Memory B cell (primary cell): ENCODE measurements around the gene ITGB5.

ENCODE experiments used
- ATAC-seq: fragments of 150-1000 bp; cut with Tn5 transposase; 2 replicates; pipeline ENCODE4 v1.10.0; 2021; ENCODE audit warnings: low read depth, mild to moderate bottlenecking, moderate library complexity
- DNase-seq, 2 donors: peaks; one replicate each; pipeline ENCODE4 v3.0.0; 2022; ENCODE audit warnings: low spot score in 2 of 2
- H3K27ac Mint-ChIP-seq: one replicate; pipeline ENCODE4 v1.8.0; 2022; ENCODE audit warnings: mild to moderate bottlenecking, moderate library complexity, mixed read lengths
- H3K27me3 Mint-ChIP-seq: one replicate; pipeline ENCODE4 v1.8.0; 2022; ENCODE audit warnings: mixed read lengths
- H3K36me3 Mint-ChIP-seq: one replicate; pipeline ENCODE4 v1.8.0; 2022; ENCODE audit warnings: mild to moderate bottlenecking, mixed read lengths
- H3K4me1 Mint-ChIP-seq: one replicate; pipeline ENCODE4 v1.8.0; 2022; ENCODE audit warnings: mixed read lengths
- H3K4me3 Mint-ChIP-seq: one replicate; pipeline ENCODE4 v1.8.0; 2022; ENCODE audit warnings: mild to moderate bottlenecking, moderate library complexity, mixed read lengths
- H3K9me3 Mint-ChIP-seq: one replicate; pipeline ENCODE4 v1.8.0; 2022; ENCODE audit warnings: mixed read lengths

ITGB5 gene

DNA sequence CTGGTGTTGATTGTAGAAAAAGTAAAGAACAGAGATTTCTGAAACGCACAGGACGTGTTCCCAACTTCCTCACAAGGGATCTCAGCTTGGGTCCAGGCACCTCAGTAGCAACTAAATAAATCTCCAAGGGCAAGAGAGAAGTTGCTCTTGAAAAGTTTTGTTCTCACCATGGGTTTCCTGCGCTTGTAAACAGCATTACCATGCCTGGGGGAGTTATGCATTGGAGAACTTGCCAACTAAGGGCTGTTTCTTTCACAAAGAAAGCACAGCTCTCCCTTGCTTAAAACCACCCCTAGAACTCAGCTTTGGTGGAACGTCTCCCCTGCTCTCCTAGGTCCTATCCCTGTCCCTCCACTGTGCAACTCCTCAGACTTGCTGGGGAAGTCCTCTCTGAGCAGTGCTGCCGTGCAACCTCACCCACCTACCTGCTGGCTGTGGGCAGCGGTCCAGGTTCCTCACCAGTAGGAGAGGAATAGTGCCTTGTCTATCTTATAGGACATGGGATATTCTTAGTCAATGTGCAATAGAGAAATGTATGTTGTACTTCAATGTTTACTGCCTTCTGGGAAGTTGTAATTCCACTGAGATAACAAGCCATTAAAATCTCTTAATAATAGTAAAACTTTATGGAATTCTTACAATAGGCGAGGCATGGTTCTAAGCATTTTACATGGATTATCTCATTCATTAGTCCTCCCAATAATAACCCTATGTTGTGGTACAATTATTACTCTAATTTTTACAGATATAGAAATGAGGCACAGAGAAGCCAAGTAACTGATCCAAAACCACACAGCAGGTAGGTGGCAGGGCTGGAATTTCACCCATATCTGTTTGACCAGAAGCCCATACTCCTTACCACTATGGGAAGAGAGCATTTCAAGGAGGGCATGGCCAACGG is 105.4 kb downstream of the ITGB5 start:
- Mint-ChIP-seq H3K4me1 (peaks cover 3% of the 10 kb centered on the region), H3K27me3 (peaks cover 21% of the 10 kb centered on the region), H3K9me3 (no peaks in the 10 kb centered on the region), H3K27ac (no peak overlapping the region), H3K36me3 (no peaks in the 10 kb centered on the region), H3K4me3 (no peak overlapping the region)
- DNase-seq (no peak), ATAC-seq (no peak)

DNA sequence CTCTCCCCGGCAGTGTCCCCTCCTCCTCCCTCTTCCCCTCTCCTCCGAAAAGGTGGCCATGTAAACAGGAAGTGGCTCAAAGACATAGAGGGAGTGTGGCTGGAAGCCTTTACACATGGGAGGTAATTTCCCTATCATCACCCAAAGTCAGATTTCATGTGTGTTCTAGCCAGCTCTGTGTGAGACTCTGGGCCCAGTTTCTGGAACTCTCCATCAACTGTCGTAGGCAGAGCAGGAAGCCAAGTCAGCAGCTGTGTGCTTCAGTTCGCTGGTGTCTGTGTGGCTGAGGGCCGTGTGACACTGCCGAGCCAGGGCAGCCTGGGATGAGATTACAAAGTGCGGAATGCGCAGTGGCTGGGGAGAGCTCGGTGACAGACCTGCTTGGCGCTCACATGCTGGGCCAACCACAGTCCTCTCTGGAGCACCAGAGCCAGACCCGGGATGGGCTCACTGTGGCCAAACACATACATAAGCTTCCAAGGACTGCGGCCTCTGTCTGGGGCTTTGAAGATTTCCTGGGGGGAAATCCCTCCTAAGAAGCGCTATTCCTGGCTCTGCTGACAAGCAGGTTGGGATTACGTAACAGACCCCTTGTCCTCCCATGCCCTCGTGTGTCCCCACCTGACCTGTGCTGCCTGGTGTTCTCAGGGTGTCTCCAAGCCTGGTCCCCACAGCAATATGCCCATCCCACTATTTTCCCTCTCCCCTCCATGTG is 106.2 kb downstream of the ITGB5 start:
- no peak overlapping the region for H3K4me3 Mint-ChIP-seq

DNA sequence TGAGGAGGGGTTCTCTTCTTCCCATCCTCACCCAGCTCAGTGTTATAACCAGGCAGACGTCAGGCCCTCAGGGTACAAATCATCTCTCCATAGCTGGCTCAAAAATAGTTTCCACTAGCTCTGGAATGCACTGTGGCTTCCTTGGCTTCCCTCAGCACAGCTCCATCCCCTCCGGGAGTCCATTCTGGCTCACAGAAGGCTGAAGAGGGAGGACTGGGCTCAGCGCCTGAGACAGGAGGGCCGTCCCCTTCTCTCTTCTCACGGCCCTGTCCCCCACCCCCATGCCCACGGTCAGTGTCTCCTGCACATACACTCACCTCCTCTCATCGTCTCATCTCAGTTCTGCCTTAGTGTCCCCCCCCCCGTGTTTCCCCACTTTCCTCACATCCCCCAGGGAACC is 106.8 kb downstream of the ITGB5 start:
- Mint-ChIP-seq H3K4me1 (peaks cover 3% of the 10 kb centered on the region), H3K4me3 (no peak overlapping the region), H3K27me3 (peaks cover 24% of the 10 kb centered on the region), H3K9me3 (no peaks in the 10 kb centered on the region), H3K27ac (no peak overlapping the region), H3K36me3 (no peaks in the 10 kb centered on the region)
- no peak for DNase-seq
- no peak for ATAC-seq

More for the DNA sequence above, 106.2 kb downstream of the ITGB5 start:
- Mint-ChIP-seq H3K9me3 (no peaks in the 10 kb centered on the region), H3K27me3 (peaks cover 24% of the 10 kb centered on the region), H3K27ac (no peak overlapping the region), H3K36me3 (no peaks in the 10 kb centered on the region), H3K4me1 (peaks cover 3% of the 10 kb centered on the region)
- no peak for DNase-seq
- no peak for ATAC-seq

DNA sequence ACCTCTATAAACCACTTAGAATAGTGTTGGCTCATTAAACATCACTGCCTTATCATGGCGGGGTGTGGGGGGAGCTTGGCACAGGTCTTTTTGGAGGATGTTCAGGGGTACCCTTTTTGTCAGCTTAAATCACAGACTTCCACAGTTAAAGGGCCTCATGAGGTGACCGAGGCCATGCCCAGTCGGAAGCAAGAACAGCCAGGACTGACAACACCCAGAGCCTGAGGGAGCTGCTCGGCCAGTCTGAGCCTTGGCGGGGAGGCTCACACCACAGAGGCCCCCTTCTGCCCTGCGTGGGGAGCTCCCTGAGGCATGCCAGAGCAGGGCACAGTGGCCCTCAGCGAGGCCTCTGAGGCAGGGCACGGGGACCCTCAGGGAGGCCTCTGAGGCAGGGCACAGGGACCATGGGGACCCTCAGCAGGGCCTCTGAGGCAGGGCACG is 107.4 kb downstream of the ITGB5 start:
- ATAC-seq, result no peak
- no peak for DNase-seq
- Mint-ChIP-seq H3K27me3 (peaks cover 28% of the 10 kb centered on the region), H3K36me3 (no peaks in the 10 kb centered on the region), H3K9me3 (no peaks in the 10 kb centered on the region), H3K27ac (no peak overlapping the region), H3K4me3 (no peak overlapping the region), H3K4me1 (peaks cover 3% of the 10 kb centered on the region)

DNA sequence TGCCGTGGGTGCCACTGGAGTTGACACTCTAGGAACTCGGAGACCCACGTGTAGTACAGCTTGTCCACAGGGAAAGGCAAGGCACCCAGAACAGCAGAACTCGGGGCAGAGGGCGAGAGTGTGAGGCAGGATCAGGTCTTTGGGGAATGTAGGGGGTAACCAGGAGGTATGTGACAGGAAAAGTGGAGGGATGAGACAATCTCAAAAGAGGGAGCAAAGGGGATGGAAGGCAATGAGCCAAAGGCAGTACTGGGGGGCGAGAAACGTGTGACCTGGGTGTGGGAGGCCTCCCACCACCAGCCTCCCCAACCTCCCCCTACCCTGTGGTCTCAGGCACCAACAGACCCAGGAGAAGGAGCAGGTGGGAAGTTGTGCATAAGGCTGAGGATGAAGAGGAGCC is 108.0 kb downstream of the ITGB5 start:
- no peaks in the 10 kb centered on the region for H3K9me3 Mint-ChIP-seq
- no peak overlapping the region for H3K27ac Mint-ChIP-seq
- ATAC-seq (no peak), DNase-seq (no peak)
- peaks cover 3% of the 10 kb centered on the region for H3K4me1 Mint-ChIP-seq
- no peaks in the 10 kb centered on the region for H3K36me3 Mint-ChIP-seq
- H3K4me3 Mint-ChIP-seq, result no peak overlapping the region
- H3K27me3 Mint-ChIP-seq, result peaks cover 28% of the 10 kb centered on the region

DNA sequence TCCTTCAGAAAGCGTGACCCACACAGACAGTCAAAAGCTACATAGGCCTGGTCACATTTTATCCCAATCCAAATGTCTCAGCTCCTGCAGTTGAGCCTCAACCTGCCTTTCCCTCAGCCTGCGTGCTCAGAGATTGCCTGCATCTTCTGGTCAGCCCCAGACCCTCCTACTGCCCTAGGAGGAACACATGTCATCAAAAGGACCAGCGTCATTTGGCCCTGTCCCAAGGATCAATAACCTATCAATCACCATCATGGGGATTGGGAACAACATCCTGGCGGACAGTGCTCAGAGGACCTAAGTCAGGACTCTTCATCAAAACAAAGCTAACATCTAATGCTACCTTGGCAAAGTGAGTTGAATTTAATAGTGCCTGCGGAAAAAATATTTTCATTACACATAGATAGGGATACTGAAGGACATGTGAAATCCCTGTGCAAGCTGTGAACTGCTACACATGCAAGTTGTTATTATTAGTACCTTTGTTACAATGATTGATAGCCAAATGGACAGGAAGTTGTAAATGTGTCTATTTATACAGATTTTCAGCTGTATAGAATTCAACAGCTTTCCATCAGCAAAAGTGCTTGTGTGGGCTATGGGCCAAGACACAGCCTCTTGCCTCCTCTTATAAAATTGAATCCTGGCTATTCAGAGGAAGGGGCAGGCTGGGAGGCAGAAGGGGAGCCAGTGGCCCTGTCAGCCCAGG is 109.2 kb downstream of the ITGB5 start:
- no peaks in the 10 kb centered on the region for H3K36me3 Mint-ChIP-seq
- no peaks in the 10 kb centered on the region for H3K9me3 Mint-ChIP-seq
- H3K27me3 Mint-ChIP-seq, result peaks cover 30% of the 10 kb centered on the region
- peaks cover 3% of the 10 kb centered on the region for H3K4me1 Mint-ChIP-seq
- DNase-seq (no peak), ATAC-seq (no peak)
- H3K27ac Mint-ChIP-seq, result no peak overlapping the region
- no peak overlapping the region for H3K4me3 Mint-ChIP-seq

DNA sequence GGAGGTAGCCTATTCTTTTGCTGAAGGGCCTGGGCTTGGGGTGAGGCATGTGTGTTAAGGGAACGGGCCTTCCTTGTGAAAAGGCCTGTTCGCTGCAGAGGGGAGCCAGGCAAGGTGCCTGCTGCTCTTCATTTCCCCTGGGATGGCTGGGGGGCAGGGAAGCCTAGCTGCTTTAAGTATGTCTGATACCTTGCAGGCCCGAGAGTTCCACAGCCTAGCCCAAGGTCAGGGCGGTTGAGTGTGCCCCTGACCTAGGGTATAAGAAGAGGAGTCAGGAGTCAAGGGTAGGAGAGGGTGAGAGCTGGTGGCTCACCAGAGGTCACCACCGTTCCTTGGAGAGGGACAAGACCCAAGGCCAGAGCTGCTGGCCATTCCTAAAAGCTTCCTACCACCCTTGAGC is 110.3 kb downstream of the ITGB5 start:
- no peak for DNase-seq
- Mint-ChIP-seq H3K9me3 (no peaks in the 10 kb centered on the region), H3K27me3 (peaks cover 27% of the 10 kb centered on the region), H3K36me3 (no peaks in the 10 kb centered on the region), H3K4me3 (no peak overlapping the region), H3K27ac (no peak overlapping the region), H3K4me1 (peaks cover 3% of the 10 kb centered on the region)
- no peak for ATAC-seq

DNA sequence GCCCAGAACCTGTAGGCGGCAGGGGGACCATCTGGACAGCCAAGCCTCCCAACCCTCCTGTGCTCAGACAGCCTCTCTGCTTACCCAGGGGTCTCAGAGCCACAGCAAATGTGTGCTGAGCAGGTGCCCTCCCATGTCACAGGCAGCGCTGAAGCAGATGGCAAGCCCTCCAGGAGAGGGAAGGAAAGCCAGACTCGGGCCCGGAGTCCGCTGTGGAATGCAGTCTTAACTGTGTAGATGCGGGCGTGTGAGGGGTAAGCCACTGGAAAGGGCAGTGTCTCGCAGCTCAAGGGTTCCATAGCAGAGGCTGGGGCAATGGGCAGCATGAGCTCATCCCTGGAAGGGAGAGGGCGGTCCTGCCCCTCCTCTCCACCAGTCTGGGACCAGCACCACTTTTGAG is 111.3 kb downstream of the ITGB5 start:
- no peak overlapping the region for H3K27ac Mint-ChIP-seq
- H3K4me1 Mint-ChIP-seq, result peaks cover 3% of the 10 kb centered on the region
- no peaks in the 10 kb centered on the region for H3K9me3 Mint-ChIP-seq
- no peak for DNase-seq
- H3K4me3 Mint-ChIP-seq, result no peak overlapping the region
- H3K36me3 Mint-ChIP-seq, result no peaks in the 10 kb centered on the region
- peaks cover 25% of the 10 kb centered on the region for H3K27me3 Mint-ChIP-seq
- no peak for ATAC-seq

DNA sequence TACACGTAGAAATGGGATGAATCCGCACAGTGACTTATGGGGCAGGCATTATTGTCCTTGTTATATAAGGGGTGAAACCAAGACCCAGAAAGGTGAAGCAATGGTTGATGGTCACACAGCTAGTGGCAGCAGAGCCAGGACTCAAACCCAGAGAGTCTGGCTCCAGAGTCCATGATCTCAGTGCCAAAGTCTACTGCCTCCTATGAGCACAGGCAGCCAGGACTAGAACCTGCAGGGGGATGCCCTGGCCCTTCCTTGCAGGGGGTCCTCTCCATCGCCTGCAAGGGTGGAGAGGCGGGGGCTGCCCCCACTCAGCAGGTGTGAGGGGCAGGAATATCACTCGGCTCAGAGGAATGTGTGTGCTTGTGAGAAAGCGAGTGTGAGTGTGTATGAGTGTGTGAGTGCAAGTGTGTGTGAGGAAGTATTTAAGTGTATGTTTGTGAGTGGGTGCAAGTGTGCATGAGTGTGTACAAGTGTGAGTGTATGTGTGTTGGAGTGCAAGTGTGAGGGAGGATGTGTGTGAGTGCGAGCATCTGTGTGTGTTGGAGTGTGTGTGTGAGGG is 112.2 kb downstream of the ITGB5 start:
- peaks cover 3% of the 10 kb centered on the region for H3K4me1 Mint-ChIP-seq
- no peak overlapping the region for H3K27ac Mint-ChIP-seq
- H3K27me3 Mint-ChIP-seq, result peaks cover 22% of the 10 kb centered on the region
- H3K4me3 Mint-ChIP-seq, result no peak overlapping the region
- H3K36me3 Mint-ChIP-seq, result no peaks in the 10 kb centered on the region
- no peak for DNase-seq
- no peak for ATAC-seq
- no peaks in the 10 kb centered on the region for H3K9me3 Mint-ChIP-seq

DNA sequence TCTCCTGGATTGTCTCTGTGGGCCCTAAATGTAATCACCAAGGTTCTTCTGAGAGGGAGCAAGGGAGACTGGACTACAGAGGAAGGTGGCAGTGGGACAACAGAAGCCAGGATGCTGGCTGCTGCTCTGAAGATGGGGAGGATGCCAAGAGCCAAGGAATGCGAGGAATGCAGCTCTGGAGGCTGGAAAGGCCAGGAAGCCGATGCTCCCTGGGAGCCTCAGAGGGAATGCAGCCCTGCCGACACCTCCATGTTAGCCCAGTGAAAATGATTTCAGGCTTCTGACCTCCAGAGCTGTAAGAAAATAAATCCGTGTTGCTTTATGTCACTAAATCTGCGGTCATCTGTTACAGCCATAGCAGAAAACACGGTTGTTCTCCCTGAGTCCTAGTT is 112.8 kb downstream of the ITGB5 start:
- ATAC-seq (no peak), DNase-seq (no peak)
- no peak overlapping the region for H3K27ac Mint-ChIP-seq
- H3K9me3 Mint-ChIP-seq, result no peaks in the 10 kb centered on the region
- no peaks in the 10 kb centered on the region for H3K36me3 Mint-ChIP-seq
- no peak overlapping the region for H3K4me3 Mint-ChIP-seq
- peaks cover 3% of the 10 kb centered on the region for H3K4me1 Mint-ChIP-seq
- H3K27me3 Mint-ChIP-seq, result peaks cover 22% of the 10 kb centered on the region

DNA sequence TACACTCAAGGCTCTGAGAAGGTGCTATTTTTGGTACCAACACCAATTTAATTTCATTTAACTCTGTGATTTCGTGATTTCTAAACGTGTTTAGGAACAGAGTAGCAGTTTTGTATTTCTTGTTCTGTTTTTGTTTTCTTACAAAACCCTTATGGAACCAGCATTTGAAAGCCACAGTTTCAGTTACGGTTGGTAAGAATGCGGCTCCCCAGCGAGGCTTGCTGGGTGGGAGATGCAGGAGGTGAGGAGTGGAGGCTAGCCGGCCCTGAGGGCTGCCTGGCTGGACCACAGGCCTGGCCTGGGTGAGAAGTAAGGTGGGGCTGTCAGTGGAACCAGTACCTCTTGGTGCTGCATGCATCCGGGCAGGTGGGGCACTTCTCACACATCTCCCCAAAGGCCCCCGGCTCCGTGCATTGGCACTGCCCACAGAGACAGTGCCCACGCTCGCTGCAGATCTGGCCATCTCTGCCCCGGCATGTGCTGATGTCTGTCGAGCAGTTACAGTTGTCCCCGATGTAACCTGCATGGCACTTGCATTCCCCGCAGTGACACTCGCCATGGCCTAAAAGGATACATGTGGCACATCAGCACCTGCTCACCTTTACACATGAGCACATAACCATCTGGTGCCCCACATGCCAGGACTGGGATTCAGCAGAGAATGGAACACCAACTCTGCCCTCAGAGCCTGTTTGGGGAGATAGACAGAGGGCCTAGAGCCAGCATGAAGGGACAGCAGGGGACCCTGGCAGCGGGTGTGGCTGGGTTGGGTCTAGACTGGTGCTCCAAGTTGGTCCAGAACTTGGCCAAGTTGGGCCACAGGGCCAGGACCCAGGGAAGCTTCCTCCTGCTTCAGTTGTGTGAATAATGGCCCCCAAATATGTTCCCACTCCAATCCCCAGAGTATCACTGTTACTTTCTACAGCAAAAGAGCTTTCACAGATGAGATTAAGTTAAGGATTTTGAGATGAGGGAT is 113.5 kb downstream of the ITGB5 start:
- DNase-seq (no peak), ATAC-seq (no peak)
- no peak overlapping the region for H3K27ac Mint-ChIP-seq
- no peak overlapping the region for H3K4me3 Mint-ChIP-seq
- H3K9me3 Mint-ChIP-seq, result no peaks in the 10 kb centered on the region
- peaks cover 17% of the 10 kb centered on the region for H3K27me3 Mint-ChIP-seq
- H3K4me1 Mint-ChIP-seq, result no peaks in the 10 kb centered on the region
- no peaks in the 10 kb centered on the region for H3K36me3 Mint-ChIP-seq

DNA sequence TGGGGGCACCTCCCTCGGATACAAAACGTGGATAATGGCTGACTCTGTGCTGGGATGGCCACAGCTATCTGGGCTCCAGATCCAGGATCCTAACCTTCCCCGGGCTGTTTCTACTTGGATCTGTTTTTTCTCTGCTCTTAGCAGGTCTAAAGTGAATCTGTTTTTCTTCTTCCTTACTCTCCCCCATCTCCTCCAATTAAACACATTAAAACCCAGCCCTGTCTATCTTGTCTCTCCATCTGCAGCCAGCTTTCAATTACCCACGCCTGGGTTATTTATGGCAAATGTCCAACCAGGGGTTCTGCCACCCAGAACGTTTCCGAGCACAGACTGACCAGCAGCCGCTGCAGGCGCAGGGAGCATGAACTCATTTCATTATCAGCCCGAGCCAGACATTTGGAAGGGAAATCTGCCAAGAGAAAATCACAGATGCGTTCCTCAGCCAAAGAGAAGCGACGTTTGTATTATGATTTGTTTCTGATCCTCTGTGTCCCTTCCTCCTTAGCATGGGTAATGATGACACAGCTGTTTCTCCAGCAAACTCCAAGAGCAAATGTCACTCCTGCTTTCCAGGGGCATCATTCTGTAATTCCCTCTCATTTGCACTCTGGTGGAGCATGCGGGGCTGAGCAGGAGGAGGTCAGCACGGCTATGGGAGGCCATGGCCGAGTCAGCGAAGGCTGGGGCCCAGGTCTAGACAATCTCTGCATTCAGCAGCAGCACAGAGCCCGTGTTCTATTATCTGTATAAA is 114.9 kb downstream of the ITGB5 start:
- no peaks in the 10 kb centered on the region for H3K9me3 Mint-ChIP-seq
- no peak overlapping the region for H3K27ac Mint-ChIP-seq
- ATAC-seq (no peak), DNase-seq (no peak)
- H3K4me1 Mint-ChIP-seq, result no peaks in the 10 kb centered on the region
- peaks cover 13% of the 10 kb centered on the region for H3K27me3 Mint-ChIP-seq
- no peaks in the 10 kb centered on the region for H3K36me3 Mint-ChIP-seq
- H3K4me3 Mint-ChIP-seq, result no peak overlapping the region

DNA sequence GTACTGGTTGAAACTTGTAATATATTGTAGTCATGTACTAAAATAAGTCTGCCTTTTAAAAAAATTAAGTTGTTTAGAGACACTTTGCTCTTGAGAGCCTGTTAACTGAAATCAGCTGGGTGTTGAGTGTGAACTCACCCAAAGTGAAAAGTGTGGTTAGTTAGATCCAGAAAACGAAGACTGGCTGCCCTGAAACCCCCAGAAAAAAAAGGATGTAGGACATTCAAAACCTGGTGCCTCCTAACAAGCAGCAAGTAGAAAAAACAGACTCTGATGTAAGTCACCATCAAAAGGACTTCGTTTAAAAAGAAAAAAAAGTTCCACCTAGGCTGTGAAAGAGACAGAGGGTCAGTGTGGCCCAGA is 116.1 kb downstream of the ITGB5 start:
- Mint-ChIP-seq H3K36me3 (no peaks in the 10 kb centered on the region), H3K27me3 (peaks cover 13% of the 10 kb centered on the region), H3K27ac (no peak overlapping the region), H3K9me3 (no peaks in the 10 kb centered on the region), H3K4me1 (no peaks in the 10 kb centered on the region), H3K4me3 (no peak overlapping the region)
- DNase-seq (no peak), ATAC-seq (no peak)
